H54 (cell line): ENCODE measurements around the gene NACC2.
"Not testable (repeated sequence)": the region's sequence is repeated elsewhere in the genome, so short reads cannot be mapped to it uniquely, and the experiment has no call there.

Source experiments
- DNase-seq: peaks from one replicate; pipeline ENCODE4 v3.0.0; 2011; ENCODE audit warnings: low spot score, mixed read lengths; ENCODE audit not compliant: insufficient read length
- FAIRE-seq: peaks from 3 replicates; lab custom pipeline; 2011; peaks lifted over from hg19 to GRCh38; lab: Jason Lieb, UNC
- POLR2A ChIP-seq: IDR thresholded peaks from 2 replicates; pipeline ENCODE4 v1.6.1; 2011; ENCODE audit warnings: low read depth, mild to moderate bottlenecking, low read length

The NACC2 gene

DNA sequence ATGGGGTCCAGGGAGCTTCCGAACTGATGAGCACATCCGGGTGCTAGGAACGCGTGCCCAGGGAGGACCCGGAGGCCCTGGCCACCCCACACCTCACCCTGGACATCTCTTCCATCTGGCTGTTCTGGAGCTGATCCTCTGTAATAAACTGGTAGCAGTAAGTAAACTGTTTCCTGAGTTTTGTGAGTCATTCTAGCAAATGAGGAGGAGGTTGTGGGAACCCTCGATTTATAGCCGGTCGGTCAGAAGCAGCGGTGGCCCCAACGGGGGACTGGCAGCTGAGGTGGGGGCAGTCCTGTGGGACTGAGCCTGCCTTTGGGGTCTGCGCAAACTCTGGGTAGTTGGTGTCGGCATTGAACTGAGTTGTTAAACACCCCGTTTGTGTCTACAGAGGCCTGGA is 118.6 kb downstream of the NACC2 start:
- FAIRE-seq (peak; percentile 62), DNase-seq (no peak)
- TF ChIP-seq POLR2A = no peak

DNA sequence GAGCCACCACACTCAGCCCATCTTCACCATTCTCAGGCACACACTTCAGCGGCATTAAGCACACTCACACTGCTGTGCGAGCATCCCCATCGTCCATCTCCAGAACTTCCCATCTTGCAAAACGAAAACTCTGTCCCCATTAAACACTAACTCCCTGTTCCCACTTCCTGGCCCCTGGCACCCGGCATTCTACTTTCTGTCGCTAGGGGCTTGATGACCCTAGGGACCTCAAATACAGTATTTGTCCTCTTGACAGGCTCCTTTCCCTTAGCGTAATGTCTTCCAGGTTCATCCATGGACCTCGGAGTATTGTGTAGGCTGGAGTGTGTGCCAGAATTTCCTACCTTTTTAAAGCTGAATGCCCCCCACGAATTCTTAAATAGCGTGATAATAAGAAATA is 119.3 kb downstream of the NACC2 start:
- DNase-seq = no peak
- TF ChIP-seq POLR2A = no peak
- no peak for FAIRE-seq

DNA sequence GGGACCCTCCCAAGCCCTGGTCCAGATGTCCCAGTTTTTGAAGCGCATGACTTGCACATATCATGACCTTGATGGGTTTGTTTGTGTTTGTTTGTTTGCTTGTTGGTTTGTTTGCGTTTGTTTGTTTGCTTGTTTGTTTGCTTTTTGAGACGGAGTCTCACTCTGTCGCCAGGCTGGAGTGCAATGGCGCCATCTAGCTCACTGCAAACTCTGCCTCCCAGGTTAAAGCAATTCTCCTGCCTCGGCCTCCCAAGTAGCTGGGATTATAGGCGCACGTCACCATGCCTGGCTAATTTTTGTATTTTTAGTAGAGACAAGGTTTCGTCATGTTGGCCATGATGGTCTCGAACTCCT is 120.9 kb downstream of the NACC2 start:
- FAIRE-seq = no peak
- no peak for TF ChIP-seq POLR2A

DNA sequence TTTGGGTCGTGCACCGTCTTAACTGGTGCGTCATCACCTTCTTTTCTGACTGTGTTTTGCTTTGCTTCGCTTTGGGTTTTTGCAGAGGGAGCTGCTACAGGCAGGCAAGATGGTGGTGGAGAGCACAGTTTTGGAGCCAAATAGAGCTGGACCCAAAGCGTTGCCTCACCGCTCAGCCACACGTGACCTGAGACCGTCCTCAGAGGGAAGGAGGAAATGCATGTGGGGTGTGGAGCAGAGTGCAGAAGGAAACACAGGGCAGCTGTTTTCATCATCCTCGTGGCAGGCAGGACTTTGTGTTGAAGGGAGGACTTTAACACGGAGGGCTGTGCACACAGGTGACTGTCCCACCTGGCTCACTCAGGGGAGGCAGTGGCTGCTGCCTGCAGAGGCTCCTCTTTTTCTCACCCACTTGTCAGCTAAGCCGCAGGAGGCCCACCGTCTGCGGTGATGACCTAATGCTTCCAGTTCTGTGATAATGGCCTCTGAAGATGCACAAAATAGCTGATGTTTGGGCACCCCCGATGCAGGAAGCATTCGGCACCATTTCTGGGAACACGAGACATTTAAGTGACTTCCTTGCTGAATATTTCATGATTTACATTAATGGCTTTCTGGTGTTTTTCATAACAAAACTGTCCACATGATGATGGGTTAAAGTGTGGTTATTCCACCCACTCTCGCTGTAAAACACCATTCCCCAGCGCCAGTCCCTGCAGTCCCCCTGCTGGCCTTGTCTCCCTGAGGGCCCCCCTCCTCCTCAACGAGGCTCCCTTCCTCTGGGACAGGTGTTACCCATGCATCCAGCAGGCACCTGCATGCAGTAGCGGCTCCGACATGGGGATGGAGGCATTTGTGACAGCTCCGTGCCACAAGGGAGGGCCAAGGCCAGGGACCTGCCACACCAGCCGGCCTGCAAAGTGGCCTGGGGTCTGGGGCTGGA is 121.5 kb downstream of the NACC2 start:
- no peak for TF ChIP-seq POLR2A
- FAIRE-seq (no peak), DNase-seq (no peak)

More for the DNA sequence above, 120.9 kb downstream of the NACC2 start:
- no peak for DNase-seq

DNA sequence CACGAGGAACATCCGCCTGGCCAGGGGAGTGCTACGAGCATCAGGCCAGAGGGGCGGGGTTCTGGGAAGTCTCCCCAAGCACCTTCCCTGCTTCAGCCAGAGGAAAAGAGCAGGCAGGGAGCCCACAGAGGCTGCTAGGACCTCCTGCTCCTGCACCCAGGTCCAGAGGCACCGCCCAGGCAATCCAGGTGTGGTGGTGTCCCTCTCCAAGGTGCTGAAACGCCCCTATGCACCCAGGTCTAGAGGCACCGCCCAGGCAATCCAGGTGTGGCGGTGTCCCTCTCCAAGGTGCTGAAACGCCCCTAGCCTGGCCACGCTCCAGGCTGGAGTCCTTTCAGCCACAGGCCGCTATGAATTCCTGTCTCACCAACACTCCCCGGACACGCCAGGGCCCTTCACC is 123.2 kb downstream of the NACC2 start:
- FAIRE-seq (no peak), DNase-seq (no peak)
- no peak for TF ChIP-seq POLR2A

DNA sequence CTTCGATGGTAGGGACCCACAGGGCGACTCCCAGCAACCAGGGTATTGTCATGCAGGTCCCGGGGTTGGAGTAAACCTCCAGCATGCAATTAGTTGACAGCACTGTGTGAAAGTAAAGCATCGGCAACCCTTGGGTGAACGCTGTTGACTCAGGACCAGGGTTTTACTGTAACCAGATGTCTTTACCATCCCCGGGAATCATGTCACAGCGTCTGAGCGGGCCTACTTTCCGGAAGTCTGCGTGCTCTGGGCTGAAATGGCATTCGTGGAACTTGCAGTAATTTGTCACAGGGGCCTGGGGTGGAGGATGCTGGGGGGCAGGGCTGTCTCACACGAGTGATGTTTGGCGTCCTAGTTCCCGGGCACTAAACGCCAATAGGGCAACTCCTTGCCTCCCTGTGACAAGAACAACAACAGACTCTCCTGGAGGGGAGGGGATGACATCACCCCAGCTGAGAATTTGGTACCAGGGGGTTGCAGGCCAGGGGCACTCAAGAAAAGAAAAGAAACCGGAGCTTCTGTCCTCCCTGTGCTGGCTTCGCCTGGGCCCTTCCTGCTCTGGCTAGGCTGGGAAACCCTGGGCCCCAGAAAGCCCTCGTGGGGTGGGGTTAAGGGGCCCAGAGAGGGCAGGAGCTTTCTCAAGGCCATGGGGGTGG is 123.8 kb downstream of the NACC2 start:
- no peak for FAIRE-seq
- no peak for DNase-seq
- no peak for TF ChIP-seq POLR2A

DNA sequence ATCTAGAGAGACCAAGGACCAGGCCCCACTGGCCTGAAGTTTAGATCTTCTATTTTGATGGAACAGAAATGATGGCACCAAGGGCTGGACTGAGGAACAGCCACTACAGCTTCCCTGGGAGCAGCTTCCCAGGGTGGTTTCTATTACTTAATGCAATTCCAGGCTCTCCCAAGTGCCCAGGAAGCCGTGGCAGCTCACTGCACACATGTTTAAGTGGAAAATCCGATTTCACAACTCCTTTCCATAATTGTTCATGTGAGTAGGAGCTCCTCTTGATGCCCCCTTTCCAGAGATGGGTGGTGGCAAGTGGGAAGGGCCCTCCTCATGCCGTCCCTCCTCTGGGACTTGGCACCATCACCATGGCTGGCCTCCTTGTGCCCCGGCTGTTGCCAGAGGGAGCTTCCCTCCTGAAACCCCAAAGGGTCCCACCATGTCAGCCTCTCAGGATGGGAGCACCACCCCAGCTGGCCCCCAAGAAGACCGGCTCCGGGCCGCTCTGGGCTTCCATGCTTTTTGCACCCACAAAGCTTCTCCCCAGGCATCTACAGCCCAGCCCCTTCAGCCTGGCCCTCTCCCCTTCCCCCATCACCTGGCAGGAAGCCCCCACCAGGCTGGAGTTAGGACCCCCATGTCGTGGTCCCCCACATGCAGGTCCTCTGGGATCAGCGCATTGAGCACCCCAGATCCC is 124.8 kb downstream of the NACC2 start:
- DNase-seq = no peak
- no peak for TF ChIP-seq POLR2A
- FAIRE-seq = no peak

DNA sequence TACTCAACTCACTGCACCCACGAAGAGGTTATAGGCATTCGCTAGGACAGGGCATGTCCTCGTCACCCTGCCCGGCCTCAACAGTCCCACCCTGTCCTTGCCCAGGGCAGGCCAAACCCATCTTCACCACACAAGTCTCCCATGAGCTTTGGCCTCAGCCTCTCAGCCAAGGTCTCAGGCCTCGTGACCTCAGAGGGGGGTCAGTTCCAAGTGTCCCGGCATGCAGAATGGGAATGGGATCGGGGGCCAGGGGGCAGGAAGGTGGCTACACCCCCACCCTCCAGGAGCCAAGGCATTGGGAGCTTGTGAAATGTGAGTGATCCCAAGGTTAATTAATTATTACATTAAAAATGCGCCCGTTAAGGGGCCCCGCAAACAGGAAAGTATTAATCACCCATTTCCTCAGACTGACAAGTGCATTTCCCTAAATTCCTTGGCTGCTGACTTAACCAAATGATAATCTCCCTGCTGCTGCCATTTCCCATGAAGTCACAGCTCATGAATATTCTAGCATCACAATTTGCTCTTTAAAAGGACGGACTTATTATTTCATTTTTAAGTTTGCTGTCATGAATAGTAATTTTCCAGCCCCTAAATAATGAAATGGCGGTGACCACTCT is 125.9 kb downstream of the NACC2 start:
- DNase-seq (no peak), FAIRE-seq (no peak)
- no peak for TF ChIP-seq POLR2A

DNA sequence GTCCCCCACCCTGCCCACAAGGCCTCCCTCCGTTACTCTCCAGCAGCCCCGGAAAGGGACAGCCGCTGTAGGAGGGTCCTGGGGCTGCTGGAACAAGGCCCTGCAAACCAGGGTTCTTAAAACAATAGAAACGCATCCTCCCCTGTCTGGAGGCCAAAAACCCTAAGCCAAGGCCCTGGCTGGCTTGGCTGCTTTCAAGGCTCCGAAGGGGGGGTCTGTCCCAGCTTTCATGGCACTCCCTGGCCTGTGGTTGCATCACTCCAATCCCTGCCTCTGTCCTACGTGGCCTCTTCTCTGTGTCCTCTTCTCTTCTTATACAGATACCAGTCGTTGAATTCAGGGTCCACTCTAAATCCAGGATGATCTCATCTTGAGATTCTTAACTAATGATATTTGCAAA is 126.5 kb downstream of the NACC2 start:
- DNase-seq (no peak), FAIRE-seq (no peak)
- no peak for TF ChIP-seq POLR2A

DNA sequence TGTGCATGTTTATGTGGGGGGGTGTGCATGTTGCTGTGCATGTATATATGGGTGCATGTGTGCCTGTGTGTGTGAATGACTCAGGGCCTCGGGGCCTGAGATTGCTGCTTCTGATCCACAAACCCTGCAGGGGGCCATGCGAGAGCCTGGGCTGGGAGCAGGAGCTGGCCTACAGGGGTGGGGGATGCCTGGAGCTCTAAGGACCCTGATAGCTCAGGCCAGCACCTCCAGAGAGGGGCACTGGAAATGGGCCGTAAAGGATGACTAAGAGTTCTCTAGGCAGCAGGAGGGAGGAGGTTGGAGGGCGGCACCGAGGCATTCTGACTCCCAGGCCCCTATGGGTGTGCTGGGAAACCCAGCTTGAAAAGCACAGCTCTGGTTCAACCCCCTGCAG is 127.0 kb downstream of the NACC2 start:
- TF ChIP-seq POLR2A = no peak
- DNase-seq (peak; percentile 63), FAIRE-seq (peak; percentile 50)

DNA sequence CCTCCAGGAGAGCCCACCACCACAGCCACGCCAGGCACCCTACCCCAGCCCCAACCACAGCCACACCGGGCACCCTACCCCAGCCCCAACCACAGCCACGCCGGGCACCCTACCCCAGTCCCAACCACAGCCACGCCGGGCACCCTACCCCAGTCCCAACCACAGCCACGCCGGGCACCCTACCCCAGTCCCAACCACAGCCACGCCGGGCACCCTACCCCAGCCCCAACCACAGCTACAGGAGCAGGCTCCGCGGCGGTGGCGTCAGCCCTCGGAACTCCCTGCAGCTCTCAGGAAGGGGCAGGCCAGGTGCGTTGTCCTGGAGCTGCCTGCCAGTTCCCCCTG is 128.2 kb downstream of the NACC2 start:
- FAIRE-seq, DNase-seq: not testable (repeated sequence)

DNA sequence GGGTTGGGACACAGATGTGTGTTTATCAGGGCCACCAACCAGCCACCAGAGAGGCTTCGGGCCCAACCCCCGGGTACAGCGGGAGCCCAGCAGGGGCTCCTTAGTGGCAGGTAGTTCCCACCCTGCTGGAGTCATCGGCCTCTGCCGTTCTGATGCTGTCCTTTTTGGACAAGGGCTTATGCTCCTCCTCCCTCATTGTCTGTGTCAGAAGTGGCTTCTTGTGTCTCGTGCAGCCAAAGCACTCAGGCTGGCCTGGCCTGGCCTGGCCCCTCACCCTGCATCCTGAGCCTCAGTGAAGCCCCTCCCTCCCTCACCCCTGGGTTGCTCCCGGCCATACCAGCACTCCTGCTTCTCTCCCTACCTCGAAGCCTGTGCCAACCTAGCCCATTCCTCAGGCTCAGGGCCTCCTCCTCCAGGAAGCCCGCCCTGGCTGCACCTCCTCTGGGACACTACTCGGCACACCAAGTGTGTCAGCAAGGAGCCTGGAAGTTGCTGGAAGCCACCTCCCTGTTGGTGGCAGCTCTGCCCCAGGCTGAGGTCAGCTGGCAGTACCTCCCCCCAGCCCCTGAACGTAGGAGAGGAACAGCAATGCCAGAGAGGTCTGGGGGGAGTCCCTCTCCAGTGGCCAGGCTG is 129.8 kb downstream of the NACC2 start:
- no peak for TF ChIP-seq POLR2A
- no peak for DNase-seq
- no peak for FAIRE-seq

DNA sequence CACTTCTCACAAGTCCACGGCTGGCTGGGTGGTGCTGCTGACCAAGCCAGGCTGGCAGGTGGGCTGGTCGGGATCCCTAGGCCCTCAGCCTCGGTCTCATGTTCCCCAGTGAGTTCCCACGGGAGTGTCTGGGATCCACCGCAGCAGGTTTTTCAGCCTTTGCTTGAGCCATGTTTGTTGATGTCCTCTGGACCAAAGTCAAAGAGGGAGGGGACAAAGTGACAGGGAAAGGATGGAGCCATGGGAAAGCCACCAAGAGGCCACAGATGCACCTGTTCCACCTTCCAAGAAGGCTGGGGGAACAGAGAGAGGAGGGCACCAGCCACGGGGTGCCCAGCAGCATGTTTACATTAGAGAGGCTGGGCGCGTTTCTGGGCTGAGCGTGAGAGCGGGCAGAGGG is 131.2 kb downstream of the NACC2 start:
- TF ChIP-seq POLR2A = no peak
- DNase-seq = no peak
- FAIRE-seq = no peak
